OCI-LY1 (cell line): ENCODE measurements around the gene PVR.

Experiments
- EZH2 ChIP-seq: fragments of 200-600 bp; sonication (generic), shearing (Covaris generic); IDR thresholded peaks from 2 replicates; pipeline ENCODE4 v1.8.0; 2017; ENCODE audit warnings: borderline replicate concordance, mixed run types, mild to moderate bottlenecking, antibody characterized with exemption, low read length, moderate library complexity, mixed read lengths
- TF ChIP-seq, protein P1 (sequence below): fragments of 200-600 bp; sonication (generic), shearing (Covaris generic); IDR thresholded peaks from 2 replicates; pipeline ENCODE4 v1.5.1; 2017; ENCODE audit warnings: mild to moderate bottlenecking, antibody characterized with exemption, low read length, moderate library complexity, mixed read lengths

DNA sequence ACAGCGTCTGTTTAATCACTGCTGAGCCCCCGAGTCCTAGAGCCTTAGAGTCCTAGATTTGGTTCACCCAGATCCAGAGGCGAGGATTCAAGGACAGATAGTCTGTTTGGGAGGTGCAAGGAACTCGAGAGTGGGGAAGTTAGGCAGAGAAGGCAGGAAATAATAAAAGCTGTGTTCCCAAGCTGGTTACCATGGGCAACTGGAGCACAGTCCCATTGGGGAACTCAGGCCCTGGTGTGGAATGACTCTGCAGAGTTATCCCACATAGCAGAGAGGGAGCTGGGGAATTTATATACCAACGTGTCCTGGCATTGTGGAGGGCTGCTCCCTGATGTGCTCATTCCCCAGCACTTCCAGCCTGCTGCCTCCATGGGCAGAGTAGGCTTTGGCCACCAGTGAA is 20.6 kb upstream of the PVR start:
- TF ChIP-seq EZH2 = no peak
- TF ChIP-seq, protein P1, sequence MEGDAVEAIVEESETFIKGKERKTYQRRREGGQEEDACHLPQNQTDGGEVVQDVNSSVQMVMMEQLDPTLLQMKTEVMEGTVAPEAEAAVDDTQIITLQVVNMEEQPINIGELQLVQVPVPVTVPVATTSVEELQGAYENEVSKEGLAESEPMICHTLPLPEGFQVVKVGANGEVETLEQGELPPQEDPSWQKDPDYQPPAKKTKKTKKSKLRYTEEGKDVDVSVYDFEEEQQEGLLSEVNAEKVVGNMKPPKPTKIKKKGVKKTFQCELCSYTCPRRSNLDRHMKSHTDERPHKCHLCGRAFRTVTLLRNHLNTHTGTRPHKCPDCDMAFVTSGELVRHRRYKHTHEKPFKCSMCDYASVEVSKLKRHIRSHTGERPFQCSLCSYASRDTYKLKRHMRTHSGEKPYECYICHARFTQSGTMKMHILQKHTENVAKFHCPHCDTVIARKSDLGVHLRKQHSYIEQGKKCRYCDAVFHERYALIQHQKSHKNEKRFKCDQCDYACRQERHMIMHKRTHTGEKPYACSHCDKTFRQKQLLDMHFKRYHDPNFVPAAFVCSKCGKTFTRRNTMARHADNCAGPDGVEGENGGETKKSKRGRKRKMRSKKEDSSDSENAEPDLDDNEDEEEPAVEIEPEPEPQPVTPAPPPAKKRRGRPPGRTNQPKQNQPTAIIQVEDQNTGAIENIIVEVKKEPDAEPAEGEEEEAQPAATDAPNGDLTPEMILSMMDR = no peak
